Activated CD4-positive, alpha-beta T cell treated with anti-CD3 and anti-CD28 coated beads, Interleukin-2, amount 10 ng/mL, durations not matched to agents 24 days and 14 days (primary cell): ENCODE measurements around the gene RCOR1. TPM values are rescaled to one million over a fixed set of nuclear protein-coding genes. Genes with fewer than 3 reads are reported as not detected.

Experiments used
- DNase-seq: peaks from one replicate; pipeline ENCODE4 v3.0.0; 2022
- H3K27ac Mint-ChIP-seq: one replicate; pipeline ENCODE4 v1.8.0; 2022; ENCODE audit warnings: mild to moderate bottlenecking, mixed read lengths
- H3K27me3 Mint-ChIP-seq: one replicate; pipeline ENCODE4 v1.8.0; 2022; ENCODE audit warnings: mixed read lengths
- H3K36me3 Mint-ChIP-seq: one replicate; pipeline ENCODE4 v1.8.0; 2022; ENCODE audit warnings: low read depth, mild to moderate bottlenecking, mixed read lengths
- H3K4me1 Mint-ChIP-seq: one replicate; pipeline ENCODE4 v1.8.0; 2021; ENCODE audit warnings: mixed read lengths
- H3K4me3 Mint-ChIP-seq: one replicate; pipeline ENCODE4 v1.8.0; 2022; ENCODE audit warnings: mild to moderate bottlenecking, moderate library complexity, mixed read lengths
- H3K9me3 Mint-ChIP-seq: one replicate; pipeline ENCODE4 v1.8.0; 2021; ENCODE audit warnings: mixed read lengths
- intact Hi-C: fragments of 100-400 bp; cut with micrococcal nuclease; formaldehyde crosslinking; loops from one replicate; pipeline ENCODE4 v1.15.1; 2023
- total RNA-seq: library from RNA; stranded (reverse); gene quantifications from 2 replicates; pipeline ENCODE4 v1.2.3, GENCODE V29; 2022

The RCOR1 gene
- total RNA-seq, 1 donor from 2014 or later: 24.0 TPM

DNA sequence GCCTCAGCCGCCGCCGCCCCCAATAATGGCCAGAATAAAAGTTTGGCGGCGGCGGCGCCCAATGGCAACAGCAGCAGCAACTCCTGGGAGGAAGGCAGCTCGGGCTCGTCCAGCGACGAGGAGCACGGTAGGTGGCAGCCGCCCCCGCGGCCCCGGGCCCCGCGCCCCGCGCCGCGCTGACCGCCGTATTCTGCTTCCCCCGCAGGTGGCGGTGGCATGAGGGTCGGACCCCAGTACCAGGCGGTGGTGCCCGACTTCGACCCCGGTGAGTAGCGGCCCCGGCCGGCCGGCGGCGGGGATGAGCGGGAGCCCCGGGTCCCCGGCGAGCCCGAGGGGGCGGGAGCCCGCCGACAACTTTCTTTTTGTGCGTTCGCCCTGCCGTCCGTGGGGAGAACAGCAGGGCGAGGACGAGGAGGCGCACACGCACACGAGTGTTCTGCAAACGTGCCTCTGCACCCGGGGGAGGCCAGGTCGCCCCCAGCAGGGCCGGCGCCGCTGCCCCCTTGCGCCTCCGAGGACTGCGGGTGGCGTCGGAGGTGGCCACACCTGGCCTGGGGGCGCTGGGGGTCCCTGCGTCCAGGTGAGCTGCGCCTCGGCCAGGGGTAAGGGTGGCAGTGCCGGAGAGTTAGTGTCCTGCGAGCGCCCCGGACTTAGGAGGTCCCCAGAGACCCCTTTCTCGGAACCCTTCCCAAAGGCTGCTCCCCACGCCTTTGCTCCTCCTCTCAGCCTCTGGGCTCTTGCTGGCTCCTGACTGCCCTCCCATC is 794 bp downstream of the RCOR1 start:
- intact Hi-C loops: loop anchor here (5.0 kb wide), 3 partner anchors 229 to 631 kb away; partner anchors contain the start of genes DYNC1H1 and ZNF839
- H3K4me3 Mint-ChIP-seq: peak overlapping the region; percentile 94

DNA sequence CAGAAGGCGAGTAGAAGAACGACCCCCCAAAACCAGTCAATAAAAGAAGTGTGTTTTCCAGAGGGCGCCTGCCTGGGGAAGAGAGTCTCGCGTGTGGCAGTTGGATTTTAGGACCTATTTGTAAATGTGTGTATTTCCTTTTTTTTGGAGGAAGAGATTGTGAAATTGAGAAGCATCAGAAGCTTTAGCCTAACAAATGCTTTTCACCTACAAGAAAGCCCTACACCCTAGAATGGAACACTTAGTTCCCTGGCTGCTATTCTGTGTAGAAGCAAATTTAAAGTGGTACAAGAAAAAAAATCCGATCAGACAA is 1.3 kb downstream of the RCOR1 start:
- Mint-ChIP-seq H3K9me3 (no peaks in the 10 kb centered on the region), H3K27ac (peak overlapping the region; percentile 81), H3K27me3 (peaks cover 4% of the 10 kb centered on the region), H3K36me3 (peaks cover 14% of the 10 kb centered on the region), H3K4me1 (peaks cover 23% of the 10 kb centered on the region), H3K4me3 (peak overlapping the region; percentile 94)
- DNase-seq: no peak
- intact Hi-C loops: loop anchor here (5.0 kb wide), 3 partner anchors 229 to 631 kb away; partner anchors contain the start of genes DYNC1H1 and ZNF839

More for the DNA sequence above, 794 bp downstream of the RCOR1 start:
- peak overlapping the region; percentile 81 for H3K27ac Mint-ChIP-seq
- H3K4me1 Mint-ChIP-seq: peaks cover 23% of the 10 kb centered on the region
- H3K27me3 Mint-ChIP-seq: peaks cover 4% of the 10 kb centered on the region
- peaks cover 14% of the 10 kb centered on the region for H3K36me3 Mint-ChIP-seq
- DNase-seq: peak; percentile 90
- H3K9me3 Mint-ChIP-seq: no peaks in the 10 kb centered on the region

DNA sequence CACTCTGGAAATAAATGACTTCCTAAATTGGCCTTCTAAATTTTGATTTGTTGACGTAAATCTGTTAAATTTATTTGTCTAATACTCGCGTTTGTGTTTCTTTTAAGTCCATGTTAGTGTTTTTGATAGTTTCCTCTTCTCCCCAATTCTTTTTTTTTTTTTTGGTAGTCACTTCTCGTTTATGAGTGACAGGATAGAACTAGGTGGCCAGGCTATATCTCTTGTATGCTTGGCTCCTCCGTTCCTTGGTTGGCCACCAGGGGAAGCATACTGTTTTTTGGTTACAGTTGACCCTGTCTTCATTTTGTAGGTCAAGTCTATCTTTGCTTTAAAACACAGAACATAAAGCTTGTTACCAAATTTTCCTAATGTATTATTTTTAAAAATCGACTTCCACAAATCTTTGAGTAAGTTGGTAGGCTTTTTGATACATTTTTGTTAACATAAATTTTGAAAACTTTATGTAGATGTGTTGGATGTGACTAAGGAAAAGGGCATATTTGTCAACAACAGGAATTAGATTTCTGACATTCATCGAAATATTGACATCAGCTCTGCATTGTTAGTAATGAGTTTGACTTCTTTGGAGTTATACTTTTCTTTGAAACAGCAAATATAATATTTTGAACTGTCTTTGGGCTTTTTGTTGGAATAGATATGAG is 2.2 kb downstream of the RCOR1 start:
- Mint-ChIP-seq H3K4me3 (peak overlapping the region; percentile 94), H3K27ac (peak overlapping the region; percentile 48), H3K9me3 (no peaks in the 10 kb centered on the region), H3K36me3 (peaks cover 19% of the 10 kb centered on the region), H3K27me3 (peaks cover 2% of the 10 kb centered on the region), H3K4me1 (peaks cover 28% of the 10 kb centered on the region)
- intact Hi-C loops: loop anchor here (5.0 kb wide), 3 partner anchors 228 to 632 kb away; partner anchors contain the start of genes DYNC1H1 and ZNF839
- DNase-seq: peak; percentile 89

DNA sequence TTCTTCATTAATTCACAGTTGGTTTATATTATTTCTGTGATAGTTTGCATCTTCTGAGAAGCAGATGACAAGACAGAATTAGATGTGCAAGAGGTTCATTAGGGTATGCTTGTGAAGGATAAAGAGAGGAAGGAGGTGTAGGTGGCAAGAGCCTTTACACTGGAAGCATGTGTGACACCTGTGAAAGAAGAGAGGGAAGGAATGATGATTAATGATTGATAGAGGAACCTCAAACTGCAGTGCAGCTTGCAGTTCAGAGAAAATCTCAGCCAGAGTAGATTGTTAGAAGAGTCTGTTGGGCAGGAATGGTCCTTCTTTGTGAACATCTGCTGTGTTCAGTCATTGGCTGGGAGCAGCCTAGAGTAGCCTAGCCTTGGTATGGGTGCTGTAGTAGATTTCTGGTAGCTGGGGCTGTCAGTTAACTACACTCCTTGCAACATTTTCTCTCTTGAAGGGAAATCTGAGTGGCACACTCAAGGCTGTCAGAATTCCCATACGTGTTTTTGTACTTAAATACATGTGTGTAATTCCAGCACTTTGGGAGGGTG is 9.0 kb downstream of the RCOR1 start:
- Mint-ChIP-seq H3K27me3 (no peaks in the 10 kb centered on the region), H3K36me3 (peaks cover 22% of the 10 kb centered on the region), H3K27ac (no peak overlapping the region), H3K4me3 (no peak overlapping the region), H3K9me3 (no peaks in the 10 kb centered on the region), H3K4me1 (peaks cover 22% of the 10 kb centered on the region)
- intact Hi-C loops: no loop called here
- DNase-seq: no peak

GRCh38 chr14:102602421-102603292 is 10.2 kb downstream of the RCOR1 start:
- H3K27ac Mint-ChIP-seq: no peak overlapping the region
- H3K27me3 Mint-ChIP-seq: no peaks in the 10 kb centered on the region

GRCh38 chr14:102603293-102603907 is 11.0 kb downstream of the RCOR1 start:
- H3K4me3 Mint-ChIP-seq: no peak overlapping the region
- H3K27me3 Mint-ChIP-seq: no peaks in the 10 kb centered on the region
- peaks cover 30% of the 10 kb centered on the region for H3K4me1 Mint-ChIP-seq
- H3K27ac Mint-ChIP-seq: no peak overlapping the region
- no peaks in the 10 kb centered on the region for H3K9me3 Mint-ChIP-seq
- intact Hi-C loops: no loop called here
- peaks cover 20% of the 10 kb centered on the region for H3K36me3 Mint-ChIP-seq
- no peak for DNase-seq

More at GRCh38 chr14:102602421-102603292, 10.2 kb downstream of the RCOR1 start:
- intact Hi-C loops: no loop called here
- Mint-ChIP-seq H3K9me3 (no peaks in the 10 kb centered on the region), H3K4me1 (peaks cover 24% of the 10 kb centered on the region), H3K36me3 (peaks cover 16% of the 10 kb centered on the region), H3K4me3 (no peak overlapping the region)
- DNase-seq: no peak

- H3K4me1 Mint-ChIP-seq: peaks cover 29% of the 10 kb centered on the region
- no peak overlapping the region for H3K27ac Mint-ChIP-seq
- DNase-seq: no peak
- H3K4me3 Mint-ChIP-seq: no peak overlapping the region
- H3K9me3 Mint-ChIP-seq: no peaks in the 10 kb centered on the region
- intact Hi-C loops: no loop called here
- H3K27me3 Mint-ChIP-seq: no peaks in the 10 kb centered on the region
- peaks cover 18% of the 10 kb centered on the region for H3K36me3 Mint-ChIP-seq
Measured at GRCh38 chr14:102604183-102604582, 11.7 kb downstream of the RCOR1 start.

DNA sequence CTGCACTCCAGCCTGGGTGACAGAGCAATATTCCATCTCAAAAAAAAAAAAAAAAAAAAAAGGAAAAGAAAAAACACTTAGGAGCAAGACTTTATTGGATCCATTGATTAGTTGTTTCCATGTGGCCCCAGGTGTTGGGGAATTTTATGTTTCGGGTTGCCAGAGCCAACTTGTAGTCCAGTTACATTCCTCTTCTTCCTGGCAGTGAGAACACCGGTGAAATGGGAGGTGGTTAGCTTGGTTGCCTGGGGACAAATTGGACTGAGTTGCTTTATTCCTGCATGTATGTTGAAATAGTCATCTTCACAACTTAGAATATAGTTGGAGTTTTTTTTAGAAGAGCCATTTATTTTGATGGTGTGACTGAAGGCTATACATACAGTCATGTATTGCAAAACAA is 12.6 kb downstream of the RCOR1 start:
- H3K4me1 Mint-ChIP-seq: peaks cover 24% of the 10 kb centered on the region
- no peak overlapping the region for H3K4me3 Mint-ChIP-seq

GRCh38 chr14:102606296-102606695 is 13.8 kb downstream of the RCOR1 start:
- Mint-ChIP-seq H3K4me1 (peaks cover 25% of the 10 kb centered on the region), H3K27me3 (no peaks in the 10 kb centered on the region), H3K27ac (peak overlapping the region; percentile 7), H3K4me3 (no peak overlapping the region), H3K36me3 (peaks cover 19% of the 10 kb centered on the region), H3K9me3 (no peaks in the 10 kb centered on the region)
- DNase-seq: no peak
- intact Hi-C loops: loop anchor here (5.0 kb wide), 1 partner anchor 36 kb away; no protein-coding TSS in a partner anchor

More for the DNA sequence above, 12.6 kb downstream of the RCOR1 start:
- no peaks in the 10 kb centered on the region for H3K27me3 Mint-ChIP-seq
- DNase-seq: no peak
- H3K27ac Mint-ChIP-seq: no peak overlapping the region
- intact Hi-C loops: loop anchor here (5.0 kb wide), 1 partner anchor 37 kb away; no protein-coding TSS in a partner anchor
- H3K9me3 Mint-ChIP-seq: no peaks in the 10 kb centered on the region
- H3K36me3 Mint-ChIP-seq: peaks cover 17% of the 10 kb centered on the region

DNA sequence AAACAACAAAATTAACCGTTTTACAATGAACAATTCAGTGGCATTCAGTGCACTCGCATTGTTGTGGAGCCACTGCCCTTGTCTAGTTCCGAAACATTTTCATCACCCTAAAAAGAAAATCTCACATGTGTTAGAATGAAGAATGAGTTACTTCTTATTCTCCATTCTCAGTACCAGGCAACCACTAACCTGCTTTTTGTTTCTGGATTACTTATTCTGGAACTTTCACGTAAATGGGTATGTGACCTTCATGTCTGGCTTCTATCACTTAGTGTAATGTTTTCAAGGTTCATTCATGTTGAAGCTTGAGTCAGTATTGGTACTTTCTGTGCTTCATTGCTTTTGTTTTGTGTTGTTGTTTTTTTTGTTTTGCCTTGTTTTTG is 15.6 kb downstream of the RCOR1 start:
- Mint-ChIP-seq H3K9me3 (no peaks in the 10 kb centered on the region), H3K27me3 (no peaks in the 10 kb centered on the region), H3K27ac (no peak overlapping the region), H3K4me3 (no peak overlapping the region), H3K4me1 (peaks cover 23% of the 10 kb centered on the region), H3K36me3 (peaks cover 17% of the 10 kb centered on the region)
- no peak for DNase-seq
- intact Hi-C loops: loop anchor here (5.0 kb wide), 1 partner anchor 34 kb away; no protein-coding TSS in a partner anchor

GRCh38 chr14:102610968-102611811 is 18.7 kb downstream of the RCOR1 start:
- no peaks in the 10 kb centered on the region for H3K27me3 Mint-ChIP-seq

DNA sequence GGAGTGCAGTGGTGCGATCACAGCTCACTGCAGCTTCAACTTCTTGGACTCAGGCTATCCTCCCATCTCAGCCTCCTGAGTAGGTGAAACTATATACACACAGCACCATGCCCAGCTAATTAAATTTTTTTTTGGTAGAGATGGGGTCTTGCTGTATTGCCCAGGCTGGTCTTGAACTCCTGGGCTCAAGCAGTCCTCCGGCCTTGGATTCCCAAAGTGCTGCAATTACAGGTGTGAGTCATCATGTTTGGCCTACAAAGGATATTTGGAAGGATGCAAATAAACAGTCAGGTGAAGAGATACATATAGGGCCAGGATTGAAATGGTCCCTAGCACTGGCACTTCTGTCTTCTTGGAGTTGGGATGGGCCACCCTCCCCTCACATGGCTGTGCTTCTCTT is 23.9 kb downstream of the RCOR1 start:
- intact Hi-C loops: no loop called here
- no peak for DNase-seq
- H3K27ac Mint-ChIP-seq: no peak overlapping the region
- no peak overlapping the region for H3K4me3 Mint-ChIP-seq
- H3K4me1 Mint-ChIP-seq: peaks cover 10% of the 10 kb centered on the region
- peaks cover 15% of the 10 kb centered on the region for H3K36me3 Mint-ChIP-seq
- no peaks in the 10 kb centered on the region for H3K27me3 Mint-ChIP-seq
- no peaks in the 10 kb centered on the region for H3K9me3 Mint-ChIP-seq

More at GRCh38 chr14:102610968-102611811, 18.7 kb downstream of the RCOR1 start:
- H3K4me1 Mint-ChIP-seq: peaks cover 15% of the 10 kb centered on the region
- H3K9me3 Mint-ChIP-seq: no peaks in the 10 kb centered on the region
- DNase-seq: no peak
- no peak overlapping the region for H3K4me3 Mint-ChIP-seq
- peaks cover 18% of the 10 kb centered on the region for H3K36me3 Mint-ChIP-seq
- H3K27ac Mint-ChIP-seq: no peak overlapping the region
- intact Hi-C loops: no loop called here
